B cell (primary cell): Measurements from ENCODE around the gene IL1RN. TPM values are rescaled to one million over a fixed set of nuclear protein-coding genes. Genes with fewer than 3 reads are reported as not detected.

Experiments used
- ATAC-seq: fragments of 200-7000 bp; cut with Tn5 transposase; one replicate; pipeline ENCODE4 v1.10.0; 2021; ENCODE audit warnings: low read depth, mild to moderate bottlenecking, moderate number of reproducible peaks, moderate library complexity
- CTCF ChIA-PET: fragments of 350-600 bp; sonication (Branson Sonifier 250); formaldehyde crosslinking; loops from one replicate; lab custom pipeline; 2021; ENCODE audit warnings: antibody characterized with exemption, inconsistent platforms; lab: Charles Lee
- POLR2A ChIA-PET: fragments of 350-600 bp; sonication (Branson Sonifier 250); formaldehyde crosslinking; loops from one replicate; lab custom pipeline; 2021; ENCODE audit warnings: antibody characterized with exemption; lab: Charles Lee
- DNase-seq: peaks from one replicate; pipeline ENCODE4 v3.0.0; 2013
- H2AFZ ChIP-seq: 2 replicates; pipeline ENCODE4 v1.6.1; 2012; ENCODE audit warnings: mild to moderate bottlenecking, low read depth, low read length; ENCODE audit not compliant: insufficient read depth, poor library complexity, severe bottlenecking
- H3K27ac ChIP-seq, 2 donors: 1 replicate in 1 of 2; 2 replicates in 1 of 2; pipeline ENCODE4 v1.5.1; 2012 to 2013; ENCODE audit warnings: low read length in 2 of 2, mild to moderate bottlenecking in 2 of 2, moderate library complexity in 1 of 2
- H3K27me3 ChIP-seq, 4 experiments: fragments of 200-600 bp in 1 of 4; sonication (generic) in 1 of 4; replicated peaks in 1 of 4; 1 replicate in 2 of 4; 2 replicates in 2 of 4; pipeline versions ENCODE4 v1.6.1 to v1.7.0; 2013 to 2016; ENCODE audit warnings: low read length in 3 of 4, mild to moderate bottlenecking in 2 of 4, mixed read lengths in 1 of 4, moderate library complexity in 1 of 4; ENCODE audit not compliant: insufficient read depth in 4 of 4, control insufficient read depth in 3 of 4; ENCODE audit errors: control extremely low read depth in 1 of 4
- H3K36me3 ChIP-seq, 2 experiments: replicated peaks in 1 of 2; 1 replicate in 1 of 2; 2 replicates in 1 of 2; pipeline versions ENCODE4 v1.6.1 to v1.7.1; 2013; ENCODE audit warnings: low read length in 1 of 2; ENCODE audit not compliant: insufficient read depth in 2 of 2, control insufficient read depth in 1 of 2; ENCODE audit errors: control extremely low read depth in 1 of 2, extremely low read depth in 1 of 2
- H3K4me1 ChIP-seq, 2 donors: fragments of 200-600 bp in 1 of 2; sonication (generic) in 1 of 2; 1 replicate in 1 of 2; 2 replicates in 1 of 2; pipeline versions ENCODE4 v1.5.1 to v1.6.1; 2013 to 2017; ENCODE audit warnings: low read length in 2 of 2; ENCODE audit not compliant: control insufficient read depth in 2 of 2, insufficient read depth in 2 of 2
- H3K4me2 ChIP-seq: replicated peaks from 2 replicates; pipeline ENCODE3; 2012; ENCODE audit warnings: mild to moderate bottlenecking, low read depth, low read length; ENCODE audit not compliant: poor library complexity, severe bottlenecking
- H3K4me3 ChIP-seq, 5 experiments: fragments of 200-600 bp in 1 of 5; sonication (generic) in 1 of 5; 1 replicate in 3 of 5; 2 replicates in 2 of 5; pipeline versions ENCODE4 v1.5.1 to v1.7.0; 2011 to 2016; ENCODE audit warnings: low read length in 4 of 5, mild to moderate bottlenecking in 4 of 5, low read depth in 2 of 5, control low read depth in 1 of 5, moderate library complexity in 1 of 5; ENCODE audit not compliant: insufficient read depth in 1 of 5; ENCODE audit errors: control extremely low read depth in 1 of 5, extremely low read depth in 1 of 5
- H3K79me2 ChIP-seq: fragments of 200-600 bp; sonication (generic); one replicate; pipeline ENCODE4 v1.6.0; 2016; ENCODE audit warnings: low read length; ENCODE audit not compliant: control insufficient read depth, insufficient read depth
- H3K9ac ChIP-seq: fragments of 200-600 bp; sonication (generic); 2 replicates; pipeline ENCODE4 v1.6.1; 2017; ENCODE audit warnings: mild to moderate bottlenecking, low read length, moderate library complexity
- H3K9me3 ChIP-seq, 3 donors: one replicate each; pipeline versions ENCODE4 v1.6.1 to v1.7.1; 2013; ENCODE audit warnings: low read length in 2 of 3; ENCODE audit not compliant: control insufficient read depth in 2 of 3, insufficient read depth in 1 of 3; ENCODE audit errors: control extremely low read depth in 1 of 3
- H4K20me1 ChIP-seq: 2 replicates; pipeline ENCODE4 v1.6.0; 2012; ENCODE audit warnings: mild to moderate bottlenecking, low read length; ENCODE audit not compliant: insufficient read depth, control insufficient read depth, poor library complexity, severe bottlenecking
- H3K27ac Mint-ChIP-seq: one replicate; pipeline ENCODE4 v1.8.0; 2021; ENCODE audit warnings: mixed read lengths
- H3K27me3 Mint-ChIP-seq: one replicate; pipeline ENCODE4 v1.8.0; 2021; ENCODE audit warnings: mixed read lengths
- H3K4me1 Mint-ChIP-seq: one replicate; pipeline ENCODE4 v1.8.0; 2021; ENCODE audit warnings: mixed read lengths
- H3K4me3 Mint-ChIP-seq: one replicate; pipeline ENCODE4 v1.8.0; 2021; ENCODE audit warnings: mixed read lengths
- H3K9me3 Mint-ChIP-seq: one replicate; pipeline ENCODE4 v1.8.0; 2022; ENCODE audit warnings: mixed read lengths; ENCODE audit not compliant: insufficient read depth
- EZH2 ChIP-seq: IDR thresholded peaks from 2 replicates; pipeline ENCODE4 v1.6.1; 2012; ENCODE audit warnings: borderline replicate concordance, low read depth, mild to moderate bottlenecking, moderate library complexity, low read length; ENCODE audit not compliant: insufficient read depth, poor library complexity, severe bottlenecking
- WGBS: methylation state at CpG from one replicate; pipeline ENCODE4 v1.1.5; 2013; ENCODE audit warnings: missing lambda C conversion rate; ENCODE audit not compliant: insufficient coverage; 5-methylcytosine and 5-hydroxymethylcytosine counted together
- intact Hi-C: fragments of 100-400 bp; cut with micrococcal nuclease; formaldehyde crosslinking; loops from one replicate; pipeline ENCODE4 v1.10.0; 2022
- polyA plus RNA-seq: library from polyadenylated mRNA; depleted of rRNA; stranded (reverse); fragments of >200 nt; gene quantifications from 2 replicates; pipeline ENCODE4 v1.2.3, GENCODE V29; 2012
- total RNA-seq, 2 donors: library from RNA; stranded (reverse); fragments of 120-200 nt in 1 of 2; gene quantifications; 1 replicate in 1 of 2; 2 replicates in 1 of 2; pipeline versions ENCODE4 v1.2.3 to v1.2.4, GENCODE V29; 2013 to 2022
- TF ChIP-seq, protein P1 (sequence below): fragments of 200-600 bp; IDR thresholded peaks from one replicate; pipeline ENCODE4 v1.8.0; 2022; ENCODE audit warnings: antibody characterized with exemption, mild to moderate bottlenecking

The IL1RN gene
- total and polyA plus RNA-seq, 2 donors (not counting 1 experiment from before 2014, with no cell fraction given), result 0.79 TPM; not detected in 1

DNA sequence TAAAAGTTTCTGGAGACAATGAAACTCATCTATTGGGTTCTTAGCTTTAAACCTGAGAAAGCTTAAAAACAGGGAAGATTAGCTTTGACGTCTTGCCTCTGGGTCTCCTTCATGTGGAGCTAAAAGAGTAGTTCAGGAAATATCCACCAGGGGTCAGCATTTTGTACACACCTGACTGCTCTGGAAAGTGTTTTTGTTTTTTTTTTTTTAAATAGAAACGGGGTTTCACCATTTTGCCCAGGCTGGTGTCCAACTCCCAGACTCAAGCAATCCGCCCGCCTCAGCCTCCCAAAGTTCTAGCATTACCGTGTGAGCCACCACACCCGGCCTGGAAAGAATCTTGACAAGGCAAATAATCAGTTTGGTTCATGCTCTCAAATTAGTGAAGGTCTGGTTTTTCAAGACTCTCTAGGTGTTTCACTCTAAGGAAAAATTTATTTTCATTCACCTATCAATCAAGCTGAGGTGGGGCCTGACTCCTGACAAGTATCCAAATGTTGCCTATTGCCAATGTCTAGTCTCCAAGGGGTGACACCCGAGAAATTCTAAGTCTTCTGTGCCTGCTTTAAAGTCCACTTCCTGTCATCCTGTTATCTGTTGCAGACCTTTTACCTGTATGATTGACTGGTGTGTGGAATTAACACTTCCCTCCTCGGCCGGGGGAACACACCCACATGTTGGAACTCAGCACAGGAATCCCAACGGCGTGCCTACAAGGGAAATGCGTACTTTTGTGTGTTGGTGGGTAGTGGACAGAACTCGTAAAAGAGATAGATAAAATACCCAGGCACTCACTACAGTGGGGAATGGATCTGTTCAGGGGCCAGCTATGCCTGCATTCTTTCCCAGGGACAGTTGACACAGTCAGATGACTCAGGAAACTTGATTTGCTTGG lies 11.3 kb downstream of the IL1RN start:
- peak overlapping the region; percentile 73 for H3K27ac Mint-ChIP-seq

More for the DNA sequence above, 11.3 kb downstream of the IL1RN start:
- Histone ChIP-seq H3K27ac (peak overlapping the region in 1 of 2 donors; percentile 24), H4K20me1 (no peaks in the 10 kb centered on the region), H3K27me3 (no peaks in the 10 kb centered on the region), H2AFZ (peak overlapping the region; percentile 53), H3K9ac (no peak overlapping the region), H3K4me3 (peak overlapping the region in 1 of 5 experiments; percentile 19), H3K4me2 (peak overlapping the region; percentile 62), H3K79me2 (peaks cover 27% of the 10 kb centered on the region), H3K9me3 (no peaks in the 10 kb centered on the region), H3K36me3 (no peaks in the 10 kb centered on the region), H3K4me1 (peaks cover 11 to 13% of the 10 kb centered on the region in 2 donors)
- 67% methylated on average over 1 of the region's 13 CpGs for WGBS
- no peak for TF ChIP-seq EZH2
- TF ChIP-seq, protein P1, sequence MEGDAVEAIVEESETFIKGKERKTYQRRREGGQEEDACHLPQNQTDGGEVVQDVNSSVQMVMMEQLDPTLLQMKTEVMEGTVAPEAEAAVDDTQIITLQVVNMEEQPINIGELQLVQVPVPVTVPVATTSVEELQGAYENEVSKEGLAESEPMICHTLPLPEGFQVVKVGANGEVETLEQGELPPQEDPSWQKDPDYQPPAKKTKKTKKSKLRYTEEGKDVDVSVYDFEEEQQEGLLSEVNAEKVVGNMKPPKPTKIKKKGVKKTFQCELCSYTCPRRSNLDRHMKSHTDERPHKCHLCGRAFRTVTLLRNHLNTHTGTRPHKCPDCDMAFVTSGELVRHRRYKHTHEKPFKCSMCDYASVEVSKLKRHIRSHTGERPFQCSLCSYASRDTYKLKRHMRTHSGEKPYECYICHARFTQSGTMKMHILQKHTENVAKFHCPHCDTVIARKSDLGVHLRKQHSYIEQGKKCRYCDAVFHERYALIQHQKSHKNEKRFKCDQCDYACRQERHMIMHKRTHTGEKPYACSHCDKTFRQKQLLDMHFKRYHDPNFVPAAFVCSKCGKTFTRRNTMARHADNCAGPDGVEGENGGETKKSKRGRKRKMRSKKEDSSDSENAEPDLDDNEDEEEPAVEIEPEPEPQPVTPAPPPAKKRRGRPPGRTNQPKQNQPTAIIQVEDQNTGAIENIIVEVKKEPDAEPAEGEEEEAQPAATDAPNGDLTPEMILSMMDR, result peak; percentile 86
- ATAC-seq (peak; percentile 82), DNase-seq (peak; percentile 88)
- H3K4me1 Mint-ChIP-seq, result peaks cover 15% of the 10 kb centered on the region
- no peaks in the 10 kb centered on the region for H3K9me3 Mint-ChIP-seq
- H3K27me3 Mint-ChIP-seq, result no peaks in the 10 kb centered on the region
- ChIA-PET CTCF (interaction anchor here (0.7 to 18.7 kb wide), 44 partner anchors 10 to 302 kb away, joined by 3 to 590 read pairs (median 6); partner anchors contain the start of gene PSD4), POLR2A (interaction anchor here (0.6 to 1.6 kb wide), 6 partner anchors 17 to 822 kb away, joined by 3 to 11 read pairs (median 5); partner anchors contain the start of gene PSD4)
- peak overlapping the region; percentile 71 for H3K4me3 Mint-ChIP-seq
- intact Hi-C loops, result loop anchor here (1.0 to 5.0 kb wide), 6 partner anchors 18 to 252 kb away; partner anchors contain the start of gene PSD4
